ENCODE data around the gene C10orf88.
"Not testable (repeated sequence)": the region's sequence is repeated elsewhere in the genome, so short reads cannot be mapped to it uniquely, and the experiment has no call there.

Gene C10orf88

DNA sequence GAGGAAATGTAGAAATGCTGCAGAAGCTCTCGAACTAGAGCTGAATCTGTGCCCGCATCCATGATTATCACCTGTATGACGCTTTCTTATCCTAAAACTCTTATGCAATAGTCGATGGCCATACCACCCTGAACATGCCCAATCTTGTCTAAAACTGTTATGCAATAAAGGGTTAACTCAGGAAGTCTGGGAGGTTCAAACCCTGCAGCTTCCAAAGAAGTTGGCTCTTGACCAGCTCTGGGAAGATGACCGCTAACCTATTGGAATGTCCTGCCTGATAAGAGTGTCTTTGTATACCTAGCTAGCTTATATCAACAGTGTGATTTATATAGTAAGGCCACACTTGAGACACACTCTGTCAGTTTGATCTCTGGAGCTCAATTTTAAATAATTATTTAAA lies 3.4 kb upstream of the C10orf88 start:
- no peak for DNase-seq

DNA sequence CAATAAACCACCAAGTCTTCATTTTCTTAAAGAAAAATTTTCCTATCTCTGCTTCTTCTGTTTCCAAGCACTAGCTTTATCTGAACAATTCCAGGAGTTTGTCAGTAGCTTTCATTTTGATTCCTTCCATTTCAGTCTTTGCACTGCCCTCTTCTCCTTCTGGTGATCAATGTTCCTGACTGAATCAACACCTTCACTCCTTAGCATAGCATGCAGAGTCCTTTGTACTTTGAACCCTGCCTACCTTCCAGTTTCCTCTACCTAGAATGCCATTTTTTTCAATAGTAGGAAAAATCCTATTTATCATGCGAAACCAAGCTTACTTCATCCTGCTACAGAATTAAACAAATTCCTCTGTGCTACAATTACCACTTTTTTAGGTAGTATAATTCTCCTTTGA lies 1.9 kb upstream of the C10orf88 start:
- DNase-seq = no peak

DNA sequence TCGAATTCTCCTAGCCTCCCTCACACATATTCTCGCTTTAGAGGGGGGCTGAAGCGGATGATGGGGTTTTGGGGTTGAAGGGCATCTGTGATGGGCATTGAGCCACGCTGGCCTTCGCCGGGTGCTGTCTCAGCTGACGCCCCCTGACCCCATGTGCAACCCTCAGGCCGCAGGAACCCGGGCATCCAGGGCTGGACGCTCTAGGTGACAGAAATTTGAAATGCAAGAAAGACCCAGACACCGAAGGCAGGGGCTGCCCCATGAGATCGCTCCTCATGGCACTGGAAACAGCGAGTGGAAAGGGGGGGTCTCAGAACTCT lies 664 bp upstream of the C10orf88 start:
- DNase-seq = no peak

DNA sequence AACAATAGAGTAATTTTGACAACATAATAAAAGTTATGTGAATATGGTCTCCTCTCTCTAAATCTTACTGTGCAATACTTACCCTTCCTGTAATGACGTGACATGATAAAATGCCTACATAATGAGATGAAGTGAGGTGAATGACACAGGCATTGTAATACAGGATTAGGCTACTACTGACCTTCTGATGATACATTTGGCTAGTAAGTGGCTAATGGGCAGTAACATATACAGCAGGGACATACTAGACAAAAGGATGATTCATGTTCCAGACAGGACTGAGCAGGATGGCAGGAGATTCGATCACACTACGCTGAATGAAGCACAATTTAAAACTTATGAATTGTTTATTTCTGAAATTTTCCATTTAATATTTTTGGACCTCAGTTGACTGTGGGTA lies 4.7 kb downstream of the C10orf88 start:
- no peak for DNase-seq

DNA sequence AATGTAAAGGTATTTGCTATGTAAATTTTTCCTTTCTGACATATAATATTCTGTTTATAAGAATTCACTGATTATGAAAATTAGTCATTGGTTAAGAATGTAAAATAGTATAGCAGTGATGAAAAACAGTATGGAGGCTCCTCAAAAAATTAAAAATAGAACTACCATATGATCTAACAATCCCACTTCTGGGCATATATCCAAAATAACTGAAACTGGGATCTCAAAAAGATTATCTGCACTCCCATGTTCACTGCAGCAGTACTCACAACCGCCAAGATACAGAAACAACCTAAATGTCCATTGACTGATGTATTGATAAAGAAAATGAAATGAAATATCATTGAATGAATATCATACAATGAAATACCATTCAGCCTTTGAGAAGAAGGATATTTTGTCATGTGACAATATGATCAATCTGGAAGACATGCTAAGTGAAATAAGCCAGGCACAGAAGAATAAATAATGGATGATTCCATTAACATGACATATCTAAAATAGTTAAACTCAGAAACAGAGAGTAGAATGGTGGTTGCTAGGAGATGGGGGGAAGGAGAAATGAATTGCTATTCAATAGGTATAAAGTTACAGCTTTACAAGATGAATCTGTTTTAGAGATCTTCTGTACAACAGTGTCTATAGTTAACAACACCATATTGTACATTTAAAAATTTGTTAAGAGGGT lies 14.0 kb downstream of the C10orf88 start:
- no peak for DNase-seq

DNA sequence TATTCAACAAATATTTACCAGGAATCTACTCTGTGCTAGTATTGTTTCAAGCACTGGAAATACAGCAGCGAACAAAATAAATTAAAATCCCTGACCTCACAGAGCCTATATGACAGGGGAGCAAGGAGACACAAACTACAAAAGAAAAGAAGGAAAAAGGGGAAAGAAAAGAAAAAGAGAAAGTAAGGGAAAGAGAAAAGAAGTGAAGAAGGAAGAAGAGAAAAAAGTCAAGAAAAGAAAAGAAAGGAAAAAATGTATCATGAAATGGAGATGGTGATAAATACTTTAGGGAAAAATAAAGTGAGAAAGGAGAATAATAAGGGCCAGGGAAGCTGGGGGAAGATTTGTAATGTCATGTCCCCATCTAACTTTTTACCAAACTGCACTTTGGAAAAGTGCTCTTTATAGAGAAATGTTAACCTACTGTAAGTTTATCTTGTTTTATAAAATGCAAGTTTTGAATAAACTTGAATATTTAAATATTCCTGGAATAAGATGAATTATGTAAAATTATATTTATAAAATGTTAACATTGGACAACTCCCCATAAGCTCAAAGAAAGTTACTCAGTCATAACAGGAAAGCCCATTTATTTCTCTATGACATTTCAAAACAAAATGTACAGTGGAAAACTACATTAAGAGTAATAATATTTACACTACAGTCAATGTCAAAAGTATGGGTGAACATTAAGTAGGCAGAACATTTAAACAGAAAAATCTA lies 14.7 kb downstream of the C10orf88 start:
- DNase-seq = no peak

DNA sequence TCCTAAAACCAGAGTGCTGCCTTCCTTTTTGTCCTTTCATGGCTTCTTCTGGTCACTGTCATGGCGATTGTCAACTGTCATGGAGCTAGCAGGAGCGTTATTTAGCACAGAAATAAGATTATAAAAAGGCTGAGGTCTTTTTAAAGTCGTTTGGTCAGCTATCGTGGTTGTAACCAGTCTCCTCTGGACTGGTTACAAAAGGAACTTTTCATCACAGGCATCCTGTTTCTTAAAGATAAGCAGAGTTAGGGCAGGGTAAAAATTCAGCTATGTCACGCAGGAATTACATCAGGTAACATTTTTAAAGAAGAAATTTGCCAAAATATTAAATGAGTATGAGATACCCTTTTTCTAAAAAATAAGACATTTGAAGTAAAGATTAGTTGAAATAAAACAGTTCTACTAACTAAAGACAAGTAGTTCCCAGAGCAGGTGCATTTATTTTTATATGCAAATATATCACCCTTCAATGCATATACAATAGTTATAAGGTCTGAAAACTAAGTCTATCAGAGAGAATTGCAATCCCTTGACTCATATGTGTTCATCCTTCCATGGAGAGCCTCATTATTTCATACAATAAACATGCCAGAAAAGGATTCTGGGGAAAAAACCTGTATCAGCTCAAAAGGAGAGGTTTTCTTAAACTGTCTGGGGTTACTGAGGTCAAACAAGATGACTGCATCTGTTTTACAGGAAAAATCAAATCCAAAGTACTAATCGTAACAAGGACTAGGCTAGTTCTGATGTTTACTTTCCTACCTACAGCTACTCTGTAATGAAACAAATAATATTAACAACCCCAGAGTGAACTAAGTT lies 22.7 kb downstream of the C10orf88 start:
- no peak for DNase-seq

DNA sequence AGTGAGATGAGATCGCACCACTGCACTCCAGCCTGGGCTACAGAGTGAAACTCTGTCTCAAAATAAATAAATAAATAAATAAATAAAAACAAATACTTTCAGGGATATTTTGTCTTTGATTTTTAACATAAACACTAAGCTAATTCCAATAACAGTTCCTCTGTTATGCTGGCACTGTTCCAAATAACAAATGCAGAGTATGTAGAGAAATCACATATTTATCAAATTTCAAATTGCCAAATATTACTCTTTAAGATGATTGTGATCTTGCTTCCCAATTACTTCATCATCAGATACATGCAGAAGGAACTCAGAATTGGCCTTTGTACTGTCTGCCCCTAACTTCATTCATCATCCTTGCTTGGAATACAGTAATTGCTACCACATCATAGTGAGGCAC lies 23.9 kb downstream of the C10orf88 start:
- DNase-seq = no peak

DNA sequence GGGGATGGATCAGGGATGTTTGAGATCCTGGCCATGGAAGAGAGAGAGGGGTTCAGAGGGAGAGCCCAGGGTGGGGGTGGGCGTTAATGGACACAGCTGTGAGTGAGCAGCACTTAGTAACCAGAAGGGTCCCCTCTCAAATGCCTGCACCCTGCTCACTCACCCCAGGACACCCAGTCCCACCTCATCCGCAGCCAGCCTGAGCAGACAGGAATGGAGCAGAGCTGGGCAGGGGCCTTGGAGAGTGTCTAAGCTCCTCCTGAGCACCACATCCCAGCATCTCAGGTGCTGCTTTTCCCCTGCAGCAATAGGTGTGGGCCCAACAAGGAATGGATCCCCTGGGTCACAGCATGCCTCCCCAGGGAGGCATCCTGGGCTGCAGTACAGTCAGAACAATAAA lies 38.3 kb downstream of the C10orf88 start:
- no peak for DNase-seq

DNA sequence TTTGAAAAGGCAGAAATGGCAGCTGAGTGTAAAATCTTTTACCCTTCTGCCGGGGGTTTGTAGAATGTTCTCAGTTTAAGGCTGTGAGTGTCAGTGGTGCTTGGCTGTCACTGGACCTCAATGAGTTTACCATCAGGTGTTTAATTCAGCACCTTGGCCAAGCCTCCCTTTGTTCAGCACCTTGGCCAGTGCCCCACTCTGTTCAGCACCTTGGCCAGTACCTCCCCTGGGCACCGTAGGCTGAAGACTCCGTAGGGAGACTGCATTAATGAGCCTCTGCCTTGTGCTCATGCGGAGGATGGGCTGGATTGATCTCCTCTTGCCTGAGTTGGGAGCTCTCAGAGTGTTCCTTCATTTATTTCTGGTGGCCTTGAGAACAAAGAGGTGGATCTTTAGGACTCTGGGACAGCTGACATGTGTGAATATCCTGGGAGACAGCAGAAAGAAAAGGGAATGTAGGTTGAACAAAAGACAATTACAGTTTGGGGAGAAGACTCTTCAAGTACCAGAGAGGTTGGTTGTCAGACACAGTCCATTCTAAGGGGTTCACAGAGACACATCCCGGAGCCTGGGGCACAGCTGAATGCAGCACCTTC lies 42.0 kb downstream of the C10orf88 start:
- no peak for DNase-seq

DNA sequence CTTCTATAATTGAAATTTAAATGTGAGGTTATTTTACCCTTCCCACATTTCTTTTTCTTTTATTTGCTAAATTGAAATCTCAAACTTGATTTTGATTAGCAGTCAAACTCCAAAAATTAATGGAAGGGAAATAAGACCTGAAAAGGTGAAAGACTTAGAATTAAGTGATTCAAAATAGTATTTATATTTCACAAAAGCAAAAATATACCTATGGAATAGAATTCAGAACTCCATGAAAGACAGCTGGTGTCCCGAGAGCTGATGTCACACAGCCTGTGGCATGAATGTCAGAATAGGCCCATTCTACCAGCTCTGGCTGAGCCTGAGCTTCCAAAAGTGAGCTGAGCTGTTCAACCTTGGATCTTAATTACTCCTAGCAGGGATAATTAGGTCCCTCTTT lies 43.7 kb downstream of the C10orf88 start, which contains the start of gene FAM24A:
FAM24A (plus strand) TSS at position 301 of the 400 bp plus-strand sequence. CDS start 1,025 bp downstream, outside the sequence.
- no peak for DNase-seq

DNA sequence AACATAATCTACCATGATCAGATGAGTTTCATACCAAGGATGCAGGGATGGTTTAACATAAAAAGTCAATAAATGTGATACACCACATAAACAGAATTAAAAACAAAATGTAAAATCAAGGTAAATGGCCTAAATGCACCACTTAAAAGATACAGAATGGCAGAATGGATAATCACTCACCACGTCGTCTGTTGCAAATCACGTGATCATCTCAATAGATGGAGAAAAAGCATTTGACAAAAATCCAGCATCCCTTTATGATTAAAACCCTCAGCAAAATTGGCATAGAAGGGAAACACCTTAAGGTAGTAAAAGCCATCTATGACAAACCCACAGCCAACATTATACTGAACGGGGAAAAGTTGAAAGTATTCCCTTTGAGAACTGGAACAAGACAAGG lies 50.2 kb downstream of the C10orf88 start:
- DNase-seq = not testable (repeated sequence)

DNA sequence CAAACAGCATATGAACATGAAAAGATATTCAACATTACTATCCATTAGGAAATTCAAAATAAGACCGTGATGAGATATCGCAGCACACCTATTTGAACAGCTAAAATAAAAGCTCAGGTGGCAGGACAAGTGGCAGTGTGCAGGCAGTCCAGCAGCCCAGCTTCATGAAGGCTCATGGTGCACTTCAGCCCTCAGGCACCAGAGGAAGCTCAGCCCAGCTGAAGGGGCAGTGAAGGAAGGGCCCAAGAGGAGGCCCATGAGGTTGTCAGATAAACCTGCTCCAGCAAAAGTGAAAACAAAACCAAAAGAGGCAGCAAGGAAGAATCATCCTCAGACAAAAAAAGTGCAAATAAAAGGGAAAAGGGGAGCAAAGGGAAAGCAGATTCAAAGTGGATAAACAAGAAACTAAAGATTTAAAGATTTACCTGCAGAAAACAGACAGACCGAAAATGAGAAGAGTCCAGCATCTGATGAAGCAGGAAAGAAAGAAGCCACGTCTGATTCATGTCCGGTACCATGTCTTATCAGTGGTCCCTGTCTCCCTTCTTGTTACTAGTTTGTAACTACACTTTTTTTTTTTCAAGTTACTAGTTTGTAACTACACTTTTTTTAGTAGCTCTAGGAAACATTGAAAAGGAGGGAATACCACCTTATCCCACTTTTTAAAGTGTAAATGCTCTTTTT lies 59.6 kb downstream of the C10orf88 start:
- no peak for DNase-seq

DNA sequence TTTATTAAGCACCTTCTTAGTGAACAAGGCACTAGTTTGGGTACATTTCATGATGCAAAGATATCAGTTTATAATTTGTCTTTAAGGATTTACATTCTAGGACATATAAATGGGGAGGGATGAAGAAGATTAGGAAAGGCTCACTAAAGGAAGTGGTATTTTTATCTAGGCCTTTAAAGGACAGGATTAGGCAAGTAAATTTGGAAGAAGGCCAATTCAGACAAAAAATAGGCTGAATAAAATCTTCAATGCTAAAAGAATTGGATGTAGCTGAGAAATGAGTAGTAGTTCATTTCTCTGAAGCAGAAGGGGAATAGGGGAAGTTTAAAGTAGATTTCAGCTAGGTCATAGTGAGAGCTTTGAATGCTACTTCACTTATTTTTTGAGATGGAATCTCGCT lies 69.9 kb downstream of the C10orf88 start:
- no peak for DNase-seq

DNA sequence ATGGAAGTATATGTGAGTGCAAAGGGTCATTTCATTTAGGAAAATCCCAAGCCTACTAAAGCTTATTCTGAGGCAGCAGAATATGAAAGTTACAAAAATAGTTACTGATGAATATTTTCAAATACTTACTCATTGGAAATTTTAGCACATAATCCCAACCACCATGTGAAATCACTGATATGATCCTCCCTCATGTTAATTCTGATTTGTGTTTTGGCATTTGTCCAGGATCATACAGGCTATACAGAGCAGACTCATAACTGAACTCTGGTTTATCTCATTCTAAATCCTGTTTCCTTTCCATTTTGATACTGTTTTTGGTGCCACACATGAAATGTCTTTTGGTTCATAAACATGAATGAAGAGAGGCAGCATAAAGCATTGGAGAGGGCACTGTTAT lies 71.3 kb downstream of the C10orf88 start:
- no peak for DNase-seq
